ENCODE measurements around the gene DNAJC7. TPM values are rescaled to one million over a fixed set of nuclear protein-coding genes. Genes with fewer than 3 reads are reported as not detected.

DNAJC7 gene
- total RNA-seq, 1 donor, result 110 TPM

DNA sequence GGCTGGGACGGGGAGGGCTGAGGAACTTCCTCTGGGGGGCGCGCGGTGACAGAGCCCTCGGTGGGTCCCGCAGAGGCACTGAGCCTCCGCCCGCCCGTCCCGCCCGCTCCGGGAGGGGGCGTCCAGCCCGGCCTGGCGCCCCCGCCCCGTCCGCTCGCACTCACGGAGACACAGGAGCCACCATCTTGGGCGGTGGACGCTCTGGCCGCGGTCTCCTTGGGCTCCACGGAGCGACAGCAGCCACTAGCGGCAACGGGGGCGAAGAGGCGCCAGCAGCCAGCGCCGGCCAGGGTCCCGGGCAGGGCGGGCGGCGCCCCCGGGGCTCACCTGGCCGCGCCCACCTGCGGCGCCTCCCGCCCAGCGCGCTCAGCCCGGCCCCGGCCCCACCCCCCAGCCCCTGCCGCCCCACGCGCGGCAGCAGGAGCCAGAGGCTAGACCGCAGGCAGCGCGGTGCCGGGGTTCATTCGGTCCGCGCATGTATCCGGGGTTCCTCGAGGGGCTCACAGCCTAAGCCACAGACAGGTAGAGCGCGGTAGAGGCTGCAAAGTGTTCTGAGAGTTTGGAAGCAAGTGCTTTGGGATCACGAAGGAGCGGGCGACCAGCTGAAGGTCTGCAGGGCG lies 33.3 kb upstream of the DNAJC7 start, which contains the start of gene C17orf113:
TSS of gene C17orf113 (minus strand) at position 209 of the 620 bp plus-strand sequence. CDS start 7,225 bp downstream, outside the sequence.
- Histone ChIP-seq H3K4me3 (ENCODE audit: low read length) (peak within 1 kb of the TSS; percentile 35), H3K4me1 (ENCODE audit: insufficient read depth, low read length) (peaks cover 9% of the 10 kb centered on the region), H3K9me3 (ENCODE audit: low read depth, low read length) (no peaks in the 10 kb centered on the region), H3K27me3 (ENCODE audit: insufficient read depth, low read length) (peaks cover 5% of the 10 kb centered on the region)

DNA sequence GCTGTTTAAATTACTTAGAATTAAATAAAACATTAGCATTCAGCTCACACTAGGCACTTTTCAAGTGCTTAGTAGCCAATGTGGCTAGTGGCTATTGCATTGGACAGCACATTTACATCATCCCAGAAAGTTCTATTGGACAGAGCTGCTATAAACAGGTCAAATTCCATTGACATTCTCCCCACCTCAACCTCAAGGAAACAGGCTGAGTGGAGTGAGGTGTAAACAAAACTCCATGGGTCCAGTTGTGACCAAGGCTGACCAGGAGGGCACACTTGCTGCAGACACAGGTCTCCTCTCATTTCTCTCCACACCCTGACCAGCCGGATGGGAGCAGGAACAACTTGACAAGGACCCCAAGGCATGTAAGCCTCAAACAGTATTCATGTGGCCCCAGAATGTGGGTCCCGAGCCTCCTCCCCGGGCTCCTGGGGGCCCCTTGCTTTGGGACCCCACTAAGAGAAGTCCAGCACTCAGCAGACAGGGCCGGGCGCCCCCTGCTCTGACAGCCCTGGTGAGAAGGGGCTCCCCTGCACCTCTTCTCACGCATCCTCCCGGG lies 32.7 kb upstream of the DNAJC7 start:
- peak overlapping the region; percentile 35 for H3K4me3 ChIP-seq (ENCODE audit: low read length)
- no peaks in the 10 kb centered on the region for H3K9me3 ChIP-seq (ENCODE audit: low read depth, low read length)
- peaks cover 5% of the 10 kb centered on the region for H3K27me3 ChIP-seq (ENCODE audit: insufficient read depth, low read length)
- peaks cover 9% of the 10 kb centered on the region for H3K4me1 ChIP-seq (ENCODE audit: insufficient read depth, low read length)

DNA sequence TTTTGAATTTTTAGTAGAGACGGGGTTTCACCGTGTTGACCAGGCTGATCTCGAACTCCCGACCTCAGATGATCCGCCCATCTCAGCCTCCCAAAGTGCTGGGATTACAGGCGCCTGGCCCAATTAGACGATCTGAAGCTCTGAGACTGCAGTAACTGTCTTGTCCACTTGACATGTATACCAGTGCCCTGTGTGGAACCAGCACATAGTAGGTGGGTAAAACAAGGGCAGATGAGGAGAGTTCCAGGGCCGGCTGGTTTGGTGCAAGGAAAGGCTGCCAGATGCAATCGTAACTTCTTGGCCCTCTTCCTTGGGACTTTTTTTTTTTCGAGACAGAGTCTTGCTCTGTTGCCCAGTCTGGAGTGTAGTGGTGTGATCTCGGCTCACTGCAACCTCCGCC lies 30.1 kb upstream of the DNAJC7 start:
- peaks cover 5% of the 10 kb centered on the region for H3K27me3 ChIP-seq (ENCODE audit: insufficient read depth, low read length)
- peaks cover 9% of the 10 kb centered on the region for H3K4me1 ChIP-seq (ENCODE audit: insufficient read depth, low read length)
- H3K9me3 ChIP-seq (ENCODE audit: low read depth, low read length), result no peaks in the 10 kb centered on the region
- H3K4me3 ChIP-seq (ENCODE audit: low read length), result no peak overlapping the region

DNA sequence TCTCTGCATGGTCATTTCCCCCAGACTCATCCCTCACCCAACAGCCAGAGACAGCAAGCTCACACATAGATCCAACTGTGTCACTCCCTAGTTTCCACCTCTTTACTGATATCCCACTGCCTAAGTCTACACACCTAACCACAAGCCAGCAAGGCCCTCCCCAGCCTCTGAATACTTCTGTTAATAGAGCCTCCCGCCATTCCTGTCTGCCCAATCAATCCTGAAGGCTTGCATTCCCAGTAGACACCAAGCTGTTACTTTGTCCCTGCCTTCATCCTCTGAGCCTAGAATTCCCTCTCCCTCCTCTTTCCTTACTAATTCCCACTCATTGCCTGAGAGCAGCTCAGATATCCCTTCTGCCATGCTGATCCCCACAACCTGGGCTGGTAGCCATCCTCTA lies 28.5 kb upstream of the DNAJC7 start:
- Histone ChIP-seq H3K27me3 (ENCODE audit: insufficient read depth, low read length) (peaks cover 3% of the 10 kb centered on the region), H3K9me3 (ENCODE audit: low read depth, low read length) (no peaks in the 10 kb centered on the region), H3K4me1 (ENCODE audit: insufficient read depth, low read length) (peaks cover 6% of the 10 kb centered on the region), H3K4me3 (ENCODE audit: low read length) (no peak overlapping the region)

DNA sequence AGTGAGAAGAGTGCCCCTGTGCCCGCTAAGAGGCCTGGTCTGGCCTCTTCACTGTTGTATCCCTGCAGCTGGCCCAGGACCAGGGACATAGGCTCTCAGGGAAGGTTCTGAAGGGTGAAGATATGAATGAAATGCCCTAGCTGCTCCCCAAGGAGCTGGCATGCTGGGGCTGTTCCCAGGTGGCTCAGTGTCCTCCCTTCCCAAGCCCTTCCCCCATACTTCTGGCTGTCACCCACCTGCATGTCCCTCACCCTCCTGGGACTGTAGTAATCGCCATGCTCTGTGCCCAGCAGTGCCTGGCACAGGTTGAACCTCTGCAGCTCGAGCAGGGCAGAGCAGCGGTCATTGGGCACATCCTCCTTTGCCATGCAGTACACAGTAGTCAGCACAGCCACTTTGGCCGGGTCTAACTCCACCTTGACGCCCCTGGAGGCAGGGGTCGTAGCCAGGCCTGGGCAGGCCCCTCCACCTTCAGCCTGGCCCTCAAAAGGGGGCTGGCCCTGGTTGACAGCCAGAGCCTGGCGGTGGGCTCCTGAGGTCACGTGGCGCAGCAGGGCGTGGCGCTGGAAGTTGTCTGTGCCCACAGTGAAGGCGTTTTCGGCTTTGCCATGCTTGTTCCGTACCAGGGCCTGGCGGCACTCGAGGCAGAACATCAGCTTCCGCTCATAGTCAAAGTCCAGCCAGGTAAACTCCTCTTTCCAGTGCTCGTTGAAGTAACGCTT lies 25.5 kb upstream of the DNAJC7 start:
- Histone ChIP-seq H3K9me3 (ENCODE audit: low read depth, low read length) (no peaks in the 10 kb centered on the region), H3K27me3 (ENCODE audit: insufficient read depth, low read length) (no peaks in the 10 kb centered on the region), H3K4me1 (ENCODE audit: insufficient read depth, low read length) (no peaks in the 10 kb centered on the region), H3K4me3 (ENCODE audit: low read length) (no peak overlapping the region)

DNA sequence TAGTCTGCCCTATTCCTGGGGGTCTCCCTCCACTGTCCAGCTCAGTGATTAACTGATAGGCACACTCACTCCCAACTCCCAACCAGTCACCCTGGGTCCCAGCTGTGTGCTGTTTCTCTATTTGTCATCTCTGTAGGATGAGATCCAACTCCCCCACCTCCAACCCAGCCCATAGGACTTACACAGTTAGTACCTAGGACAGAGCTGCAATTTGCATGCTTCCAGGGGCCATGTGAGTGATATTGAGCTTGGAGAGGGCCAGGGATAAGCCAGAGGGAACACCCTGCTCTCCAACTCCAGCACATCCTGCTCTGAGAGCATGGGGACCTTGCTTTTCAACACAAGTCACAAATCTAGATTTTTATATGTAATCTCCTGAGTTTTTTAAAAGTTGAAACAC lies 24.4 kb upstream of the DNAJC7 start:
- no peaks in the 10 kb centered on the region for H3K27me3 ChIP-seq (ENCODE audit: insufficient read depth, low read length)

DNA sequence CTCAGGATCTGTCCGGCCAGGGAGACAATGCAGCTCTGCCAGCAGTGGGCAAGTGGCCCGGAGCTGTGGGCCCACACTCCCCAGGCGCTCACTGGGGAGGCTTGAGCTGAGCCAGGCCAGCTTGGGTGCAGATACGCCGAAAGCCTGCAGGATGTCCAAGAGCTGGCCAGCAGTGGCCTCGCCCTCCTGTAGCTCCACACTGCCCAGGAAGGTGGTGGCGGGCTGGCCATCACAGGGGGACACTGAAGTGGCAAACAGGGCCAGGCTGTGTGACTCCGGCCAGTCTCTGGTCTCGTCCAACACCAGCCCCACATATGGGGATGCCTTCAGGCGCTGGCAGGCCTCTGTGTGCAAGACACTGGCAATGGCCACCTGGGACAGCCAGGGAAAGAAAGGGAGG lies 23.6 kb upstream of the DNAJC7 start:
- Histone ChIP-seq H3K4me1 (ENCODE audit: insufficient read depth, low read length) (no peaks in the 10 kb centered on the region), H3K9me3 (ENCODE audit: low read depth, low read length) (no peaks in the 10 kb centered on the region), H3K4me3 (ENCODE audit: low read length) (no peak overlapping the region), H3K27me3 (ENCODE audit: insufficient read depth, low read length) (no peaks in the 10 kb centered on the region)

More for the DNA sequence above, 24.4 kb upstream of the DNAJC7 start:
- Histone ChIP-seq H3K9me3 (ENCODE audit: low read depth, low read length) (no peaks in the 10 kb centered on the region), H3K4me3 (ENCODE audit: low read length) (no peak overlapping the region), H3K4me1 (ENCODE audit: insufficient read depth, low read length) (no peaks in the 10 kb centered on the region)

DNA sequence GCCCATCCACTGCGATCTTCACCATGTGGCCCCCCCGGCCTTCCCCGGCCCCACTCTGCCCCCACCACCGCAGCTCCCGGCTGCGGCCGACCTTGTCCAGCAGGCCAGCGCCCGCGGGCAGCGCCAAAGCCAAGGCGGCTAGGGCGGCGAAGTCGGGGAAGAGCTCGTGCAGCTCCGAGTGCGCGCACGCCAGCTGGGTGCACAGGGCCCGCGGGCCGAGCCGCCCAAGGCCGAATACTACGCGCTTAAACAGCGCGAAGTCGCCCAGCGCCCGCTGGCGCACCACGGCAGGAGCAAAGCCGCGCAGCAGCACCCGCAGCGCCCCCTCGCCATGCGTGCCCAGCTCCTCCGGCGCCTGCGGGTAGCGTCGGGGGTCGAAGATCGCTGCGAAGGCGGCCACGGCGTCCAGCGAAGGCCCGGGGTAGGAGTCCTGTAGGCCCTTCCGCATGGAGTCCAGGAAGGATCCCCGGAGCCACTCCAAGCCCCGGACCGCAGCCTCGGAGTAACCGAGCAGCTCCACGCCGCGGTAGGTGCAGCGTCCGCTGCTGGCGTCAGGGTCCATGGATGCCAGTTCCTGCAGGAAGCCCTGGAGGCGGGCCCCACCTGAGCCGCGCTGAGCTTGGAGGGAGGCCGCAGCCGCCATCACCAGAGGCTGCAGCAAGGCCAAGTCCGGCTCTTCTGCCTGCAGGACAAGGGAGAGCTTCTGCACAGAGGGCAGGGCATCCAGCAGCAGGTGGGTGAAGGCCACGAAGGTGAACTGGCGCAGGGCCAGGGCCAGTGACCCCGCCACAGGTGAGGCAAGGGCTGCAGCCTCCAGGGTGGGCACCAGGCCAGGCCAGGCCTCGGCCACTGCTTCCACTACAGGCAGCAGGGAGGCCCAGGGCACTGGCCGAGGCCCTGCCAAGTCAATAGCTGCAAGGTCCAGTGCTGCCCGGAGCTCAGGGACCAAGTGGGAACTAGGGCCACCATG lies 22.8 kb upstream of the DNAJC7 start:
- H3K4me1 ChIP-seq (ENCODE audit: insufficient read depth, low read length), result no peaks in the 10 kb centered on the region
- H3K4me3 ChIP-seq (ENCODE audit: low read length), result no peak overlapping the region
- no peaks in the 10 kb centered on the region for H3K9me3 ChIP-seq (ENCODE audit: low read depth, low read length)
- H3K27me3 ChIP-seq (ENCODE audit: insufficient read depth, low read length), result no peaks in the 10 kb centered on the region

DNA sequence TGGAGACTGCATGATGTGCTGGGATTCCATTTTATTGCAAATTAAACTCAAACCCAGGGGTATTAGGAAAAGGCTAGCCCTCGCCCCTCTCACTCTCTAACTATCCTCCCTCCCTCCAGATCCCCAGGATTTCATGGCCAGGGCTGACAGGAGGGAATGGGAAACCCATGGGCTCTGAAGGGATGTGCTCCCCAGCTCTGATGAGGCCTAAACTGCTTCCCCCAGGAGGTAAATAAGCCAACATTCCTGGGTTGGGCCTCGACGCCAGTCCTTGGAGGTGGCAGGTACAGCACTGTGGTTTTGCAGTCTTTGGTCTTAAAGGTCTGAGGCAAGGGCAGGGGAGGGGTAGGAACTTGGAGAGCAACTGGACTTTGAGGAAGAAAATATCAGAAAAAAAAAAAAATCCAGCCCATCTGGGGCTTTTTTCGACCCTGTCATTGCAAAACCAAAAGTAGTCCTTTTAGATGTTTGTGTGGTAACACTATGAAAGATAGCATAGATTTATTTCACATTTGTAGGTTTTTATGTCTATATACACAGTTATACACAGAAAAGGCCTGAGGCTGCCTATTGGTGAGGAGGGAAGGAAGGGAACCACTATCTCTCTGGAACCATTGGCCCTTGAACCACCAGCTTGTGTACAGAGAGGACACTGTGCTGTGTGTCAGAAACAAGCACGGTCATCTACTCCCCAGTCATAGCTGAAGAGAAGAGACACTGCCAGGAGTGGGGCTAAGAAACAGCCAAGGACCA lies 21.2 kb upstream of the DNAJC7 start:
- no peaks in the 10 kb centered on the region for H3K4me1 ChIP-seq (ENCODE audit: insufficient read depth, low read length)
- no peaks in the 10 kb centered on the region for H3K27me3 ChIP-seq (ENCODE audit: insufficient read depth, low read length)
- no peak overlapping the region for H3K4me3 ChIP-seq (ENCODE audit: low read length)
- no peaks in the 10 kb centered on the region for H3K9me3 ChIP-seq (ENCODE audit: low read depth, low read length)

DNA sequence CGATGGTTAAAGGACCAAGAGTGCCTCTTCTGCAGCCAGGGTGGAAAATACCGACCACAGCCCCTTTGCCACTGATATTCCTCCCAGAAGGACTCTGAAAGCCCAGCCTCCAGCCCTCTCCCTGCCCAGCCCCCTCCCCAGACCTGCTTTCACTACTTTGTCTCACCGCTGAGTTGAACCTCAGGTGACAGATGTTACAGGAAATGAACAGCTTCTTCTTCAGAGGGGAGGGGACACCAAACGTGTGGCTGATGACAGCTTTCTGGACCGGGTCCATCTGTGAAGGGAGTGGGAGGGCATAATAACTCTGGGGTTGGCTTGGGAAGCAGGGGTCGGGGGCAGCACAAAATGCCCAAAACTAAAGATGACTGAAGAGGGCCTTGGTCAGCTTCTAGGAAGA lies 16.8 kb upstream of the DNAJC7 start:
- Histone ChIP-seq H3K9me3 (ENCODE audit: low read depth, low read length) (no peaks in the 10 kb centered on the region), H3K27me3 (ENCODE audit: insufficient read depth, low read length) (no peaks in the 10 kb centered on the region), H3K4me1 (ENCODE audit: insufficient read depth, low read length) (no peaks in the 10 kb centered on the region), H3K4me3 (ENCODE audit: low read length) (no peak overlapping the region)

DNA sequence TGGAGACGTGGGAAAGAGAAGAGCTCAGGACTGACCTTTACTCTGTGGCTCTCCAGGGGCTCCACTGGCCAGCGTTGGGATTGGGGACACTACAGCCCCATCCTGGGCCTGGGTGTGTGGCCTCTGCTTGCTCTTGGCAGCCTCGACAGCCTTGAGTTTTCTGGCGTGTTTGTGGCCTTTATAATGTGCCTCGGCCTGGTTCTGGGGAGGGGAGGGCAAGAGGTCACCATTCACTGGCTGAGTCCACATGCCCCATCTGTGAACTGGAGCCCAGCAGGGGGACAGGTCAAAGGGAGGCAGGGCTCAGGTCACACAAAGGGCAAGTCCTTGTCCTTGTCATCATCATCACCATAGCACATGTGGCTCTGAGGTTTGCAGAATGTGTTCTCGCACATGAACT lies 14.3 kb upstream of the DNAJC7 start:
- Histone ChIP-seq H3K4me3 (ENCODE audit: low read length) (no peak overlapping the region), H3K4me1 (ENCODE audit: insufficient read depth, low read length) (peaks cover 7% of the 10 kb centered on the region), H3K27me3 (ENCODE audit: insufficient read depth, low read length) (no peaks in the 10 kb centered on the region), H3K9me3 (ENCODE audit: low read depth, low read length) (no peaks in the 10 kb centered on the region)

DNA sequence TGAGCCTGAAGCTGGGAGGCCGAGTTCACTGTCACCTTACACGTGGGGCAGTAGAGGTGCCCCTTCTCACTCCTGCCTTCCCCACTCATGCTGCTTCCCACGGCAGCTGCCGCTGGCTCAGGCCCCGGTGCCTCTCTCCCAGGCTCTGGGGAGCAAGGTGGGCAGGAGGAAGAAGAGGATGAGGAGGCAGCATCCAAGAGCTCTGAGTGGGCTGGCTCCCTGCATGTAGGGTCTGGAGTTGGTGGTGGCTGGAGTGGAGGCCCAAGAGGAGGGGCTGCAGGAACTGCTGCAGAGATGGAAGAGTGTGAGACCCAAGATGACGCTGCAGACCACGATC lies 11.5 kb upstream of the DNAJC7 start:
- H3K27me3 ChIP-seq (ENCODE audit: insufficient read depth, low read length), result no peaks in the 10 kb centered on the region
- no peaks in the 10 kb centered on the region for H3K9me3 ChIP-seq (ENCODE audit: low read depth, low read length)
- H3K4me3 ChIP-seq (ENCODE audit: low read length), result no peak overlapping the region
- H3K4me1 ChIP-seq (ENCODE audit: insufficient read depth, low read length), result peaks cover 29% of the 10 kb centered on the region

DNA sequence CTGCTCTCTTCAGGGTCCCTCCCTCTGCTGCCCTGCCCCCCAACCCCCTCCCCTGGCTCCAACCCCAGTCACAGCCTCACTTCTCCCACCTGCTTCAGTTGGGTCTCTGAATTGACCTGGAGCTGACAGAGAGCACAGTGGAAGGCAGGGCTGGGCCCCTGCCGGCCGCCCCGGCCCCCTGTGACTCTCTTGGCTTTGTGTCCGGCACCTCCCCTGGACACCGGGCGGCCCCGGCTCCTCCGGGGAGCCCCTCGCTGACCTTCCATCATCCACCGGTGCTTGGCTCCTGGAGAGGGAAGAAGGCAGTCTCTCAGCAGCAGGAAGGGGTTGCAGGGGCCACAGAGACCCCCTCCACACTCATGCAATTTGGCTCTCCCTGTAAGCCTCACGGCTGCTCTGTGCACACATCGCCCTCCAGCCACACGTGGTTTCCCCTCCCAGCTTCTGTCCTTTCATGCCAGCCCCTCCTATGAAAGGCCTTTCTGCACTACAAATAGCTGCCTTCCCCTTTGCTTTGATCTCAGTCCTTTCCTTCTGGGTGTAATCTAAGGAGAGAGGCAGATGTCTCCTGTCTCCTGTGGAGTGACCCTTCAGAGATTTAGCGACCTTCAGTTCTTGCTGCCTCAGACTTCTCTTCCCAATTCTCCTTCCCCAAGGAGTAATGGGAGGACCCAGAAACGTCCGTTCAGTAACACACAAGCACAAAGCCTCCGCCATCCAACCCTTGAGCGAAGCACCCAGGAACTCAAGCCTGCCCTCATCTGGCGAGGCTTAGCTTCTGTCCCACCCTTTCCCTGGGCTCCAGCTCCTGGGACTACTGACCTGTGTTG lies 10.9 kb upstream of the DNAJC7 start:
- H3K9me3 ChIP-seq (ENCODE audit: low read depth, low read length), result no peaks in the 10 kb centered on the region
- peaks cover 35% of the 10 kb centered on the region for H3K4me1 ChIP-seq (ENCODE audit: insufficient read depth, low read length)
- H3K27me3 ChIP-seq (ENCODE audit: insufficient read depth, low read length), result no peaks in the 10 kb centered on the region
- H3K4me3 ChIP-seq (ENCODE audit: low read length), result no peak overlapping the region

DNA sequence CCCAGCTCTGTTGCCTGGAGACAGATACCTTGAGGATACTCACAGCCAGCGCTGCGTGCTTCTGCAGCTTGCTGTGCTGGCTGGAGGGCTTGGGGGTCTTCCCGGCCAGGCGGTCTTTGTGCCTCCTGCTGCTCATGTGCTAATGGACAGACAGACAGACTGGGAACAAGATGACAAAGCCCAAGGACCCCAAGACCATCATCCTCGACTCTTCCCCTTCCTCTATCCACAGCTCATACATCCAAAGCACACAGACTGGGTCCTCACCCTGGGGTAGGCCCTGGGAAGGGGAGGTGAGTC lies 10.3 kb upstream of the DNAJC7 start:
- H3K27me3 ChIP-seq (ENCODE audit: insufficient read depth, low read length), result no peaks in the 10 kb centered on the region
- H3K9me3 ChIP-seq (ENCODE audit: low read depth, low read length), result no peaks in the 10 kb centered on the region
- H3K4me3 ChIP-seq (ENCODE audit: low read length), result no peak overlapping the region
- peaks cover 41% of the 10 kb centered on the region for H3K4me1 ChIP-seq (ENCODE audit: insufficient read depth, low read length)

Data from mononuclear cell (primary cell).